Activated T-cell treated with anti-CD3 and anti-CD28 coated beads, Interleukin-2, amount 50 U/mL, for 72 hours (primary cell): ENCODE measurements around the gene EXOC2. TPM values are rescaled to one million over a fixed set of nuclear protein-coding genes. Genes with fewer than 3 reads are reported as not detected.
A peak's percentile ranks its signal among the peaks of the same experiment; 100 is the strongest.

Experiments
- ATAC-seq, 2 donors: fragments of 150-1000 bp; cut with Tn5 transposase; replicated peaks in 1 of 2; 2 replicates each; pipeline ENCODE4 v1.10.0; 2021; ENCODE audit warnings: moderate library complexity in 2 of 2, mild to moderate bottlenecking in 1 of 2
- DNase-seq, 2 donors: peaks; one replicate each; pipeline ENCODE4 v3.0.0; 2021 to 2022; ENCODE audit warnings: mixed read lengths in 1 of 2
- H3K27ac Mint-ChIP-seq: one replicate; pipeline ENCODE4 v1.8.0; 2022; ENCODE audit warnings: mild to moderate bottlenecking, moderate library complexity, mixed read lengths
- H3K27me3 Mint-ChIP-seq: one replicate; pipeline ENCODE4 v1.8.0; 2022; ENCODE audit warnings: low read depth, mixed read lengths
- H3K36me3 Mint-ChIP-seq, 2 donors: one replicate each; pipeline ENCODE4 v1.8.0; 2022; ENCODE audit warnings: mixed read lengths in 2 of 2, mild to moderate bottlenecking in 1 of 2; ENCODE audit not compliant: insufficient read depth in 2 of 2
- H3K4me1 Mint-ChIP-seq: one replicate; pipeline ENCODE4 v1.8.0; 2022; ENCODE audit warnings: low read depth, mixed read lengths
- H3K4me3 Mint-ChIP-seq, 2 donors: one replicate each; pipeline ENCODE4 v1.8.0; 2022; ENCODE audit warnings: mild to moderate bottlenecking in 2 of 2, mixed read lengths in 2 of 2, moderate library complexity in 2 of 2
- H3K9me3 Mint-ChIP-seq, 2 donors: one replicate each; pipeline ENCODE4 v1.8.0; 2022; ENCODE audit warnings: mixed read lengths in 2 of 2
- total RNA-seq, 2 donors: library from RNA; stranded (reverse); gene quantifications; one replicate each; pipeline ENCODE4 v1.2.3, GENCODE V29; 2022

The EXOC2 gene
- total RNA-seq, 2 donors from 2014 or later = 42.2 to 46.1 TPM

DNA sequence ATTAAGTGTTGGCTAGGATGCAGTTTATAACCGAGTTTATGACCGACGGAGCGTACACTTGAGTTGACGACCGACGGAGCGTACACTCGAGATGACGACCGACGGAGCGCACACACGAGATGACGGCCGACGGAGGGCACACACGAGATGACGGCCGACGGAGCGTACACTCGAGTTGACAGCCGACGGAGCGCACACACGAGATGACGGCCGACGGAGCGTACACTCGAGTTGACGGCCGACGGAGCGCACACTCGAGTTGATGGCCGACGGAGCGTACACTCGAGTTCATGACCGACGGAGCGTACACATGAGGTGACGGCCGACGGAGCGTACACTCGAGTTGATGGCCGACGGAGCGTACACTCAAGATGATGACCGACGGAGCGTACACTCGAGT lies 155.8 kb downstream of the EXOC2 start:
- no peak for ATAC-seq
- Mint-ChIP-seq H3K4me3 (no peak overlapping the region), H3K27me3 (no peaks in the 10 kb centered on the region), H3K36me3 (peaks cover 9 to 30% of the 10 kb centered on the region in 2 donors), H3K27ac (no peak overlapping the region), H3K4me1 (peaks cover 11% of the 10 kb centered on the region), H3K9me3 (peaks cover 4% of the 10 kb centered on the region in 2 donors)
- no peak for DNase-seq

DNA sequence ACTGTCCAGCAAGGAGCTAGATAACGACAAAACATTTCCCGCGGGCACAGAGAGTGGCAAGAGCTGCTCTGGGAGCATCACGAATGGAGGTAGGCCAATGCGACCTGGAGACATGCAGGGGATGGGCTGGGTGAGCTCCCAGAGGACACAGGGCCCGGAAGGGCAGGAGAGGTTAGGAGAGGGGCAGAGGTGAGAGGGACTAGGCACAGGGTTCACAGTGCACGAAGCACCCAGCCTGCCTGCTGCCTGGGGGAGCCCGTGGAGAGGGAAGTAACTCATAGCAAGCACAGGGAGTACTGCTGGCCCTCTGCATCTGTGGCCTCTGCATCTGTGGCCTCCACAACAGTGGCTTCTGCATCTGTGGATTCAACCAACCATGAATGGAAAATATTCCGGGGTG lies 162.5 kb downstream of the EXOC2 start:
- peak overlapping the region; percentile 3 for H3K27ac Mint-ChIP-seq
- no peaks in the 10 kb centered on the region for H3K27me3 Mint-ChIP-seq
- H3K36me3 Mint-ChIP-seq = peaks cover 4 to 7% of the 10 kb centered on the region in 2 donors
- H3K4me1 Mint-ChIP-seq = peaks cover 24% of the 10 kb centered on the region
- no peak for ATAC-seq
- no peaks in the 10 kb centered on the region for H3K9me3 Mint-ChIP-seq
- no peak for DNase-seq
- H3K4me3 Mint-ChIP-seq = no peak overlapping the region

DNA sequence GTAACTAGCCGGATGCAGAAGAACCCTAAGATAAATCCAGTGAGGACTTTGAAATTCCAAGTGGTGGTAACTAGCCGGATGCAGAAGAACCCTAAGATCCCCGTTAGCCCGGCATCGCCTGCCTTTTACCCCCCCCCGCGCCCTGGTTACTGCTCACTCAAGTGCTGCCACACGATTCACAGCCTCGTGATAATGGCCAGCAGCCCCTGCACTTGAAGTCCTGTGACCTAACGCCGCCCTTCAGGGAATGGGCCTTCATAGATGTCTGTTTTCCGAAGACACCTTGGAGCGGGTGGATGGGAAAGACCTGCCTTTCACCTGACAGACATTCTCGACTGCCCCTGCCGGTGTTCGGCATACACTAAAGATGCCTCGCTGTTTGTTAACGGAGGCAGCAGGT lies 163.9 kb downstream of the EXOC2 start:
- no peak for ATAC-seq
- no peak for DNase-seq
- H3K36me3 Mint-ChIP-seq = peaks cover 4 to 7% of the 10 kb centered on the region in 2 donors
- H3K9me3 Mint-ChIP-seq = no peaks in the 10 kb centered on the region
- H3K4me1 Mint-ChIP-seq = peaks cover 31% of the 10 kb centered on the region
- H3K4me3 Mint-ChIP-seq = no peak overlapping the region
- H3K27me3 Mint-ChIP-seq = no peaks in the 10 kb centered on the region
- peak overlapping the region; percentile 38 for H3K27ac Mint-ChIP-seq

DNA sequence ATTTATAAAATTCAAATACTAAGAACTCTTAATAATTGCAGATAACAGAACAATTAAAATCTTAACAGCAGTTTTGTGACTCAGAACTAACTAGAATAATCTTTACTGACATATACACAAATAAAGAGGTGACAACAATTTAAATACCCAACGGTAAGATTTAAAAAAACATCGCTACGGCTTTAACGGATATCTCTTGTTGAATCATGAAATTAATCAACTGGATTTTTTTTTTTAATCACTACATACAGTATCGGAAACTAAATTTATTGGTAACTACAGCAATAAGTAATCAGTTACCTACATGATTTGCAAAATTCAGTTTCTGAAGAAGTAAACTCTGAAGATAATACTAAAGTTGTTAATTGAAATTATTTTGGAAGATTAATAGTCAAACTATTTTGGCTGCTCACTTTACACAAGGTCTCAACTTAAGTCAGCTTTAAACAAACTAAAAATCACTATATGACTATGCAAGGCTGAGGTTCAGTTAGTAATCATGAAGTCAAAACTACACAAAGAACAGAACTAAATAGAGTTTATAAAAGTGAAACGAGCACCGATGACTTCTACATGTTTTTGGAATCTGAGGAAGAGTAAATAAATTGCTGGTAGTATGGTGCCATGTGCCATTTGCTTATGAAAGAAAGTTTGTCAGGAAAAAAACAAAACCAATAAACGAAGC lies 164.8 kb downstream of the EXOC2 start:
- Mint-ChIP-seq H3K9me3 (no peaks in the 10 kb centered on the region), H3K4me1 (peaks cover 30% of the 10 kb centered on the region), H3K27me3 (no peaks in the 10 kb centered on the region), H3K36me3 (peaks cover 4 to 10% of the 10 kb centered on the region in 2 donors), H3K27ac (peak overlapping the region; percentile 95), H3K4me3 (peak overlapping the region; percentile 46 to 84)
- ATAC-seq (peak; percentile 83 to 94), DNase-seq (no peak)

DNA sequence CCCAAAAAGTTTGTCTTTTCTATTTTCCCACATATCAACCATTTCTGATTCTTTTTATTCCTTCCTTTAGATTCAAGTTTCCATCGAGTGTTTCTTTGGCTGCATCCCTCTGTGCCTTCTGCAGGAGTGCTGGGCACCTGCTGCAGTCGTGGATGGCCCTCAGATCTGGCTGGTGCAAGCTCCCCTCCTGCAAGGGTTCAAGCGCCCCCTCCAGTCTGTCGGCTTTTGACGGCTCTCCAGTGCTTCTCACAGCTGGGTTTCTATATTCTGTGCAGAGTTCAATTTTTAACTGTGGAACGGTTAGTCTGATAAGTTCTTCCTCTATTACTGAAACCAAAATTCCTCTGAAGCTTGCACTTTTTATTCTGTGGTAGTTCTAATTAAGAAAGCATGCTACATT lies 168.1 kb downstream of the EXOC2 start:
- Mint-ChIP-seq H3K4me3 (peak overlapping the region in 1 of 2 donors; percentile 58), H3K36me3 (peaks cover 14 to 27% of the 10 kb centered on the region in 2 donors), H3K27ac (peak overlapping the region; percentile 70), H3K4me1 (peaks cover 46% of the 10 kb centered on the region), H3K9me3 (peaks cover 3 to 7% of the 10 kb centered on the region in 2 donors), H3K27me3 (no peaks in the 10 kb centered on the region)
- DNase-seq (peak; percentile 39 to 49), ATAC-seq (peak; percentile 39 to 53)

DNA sequence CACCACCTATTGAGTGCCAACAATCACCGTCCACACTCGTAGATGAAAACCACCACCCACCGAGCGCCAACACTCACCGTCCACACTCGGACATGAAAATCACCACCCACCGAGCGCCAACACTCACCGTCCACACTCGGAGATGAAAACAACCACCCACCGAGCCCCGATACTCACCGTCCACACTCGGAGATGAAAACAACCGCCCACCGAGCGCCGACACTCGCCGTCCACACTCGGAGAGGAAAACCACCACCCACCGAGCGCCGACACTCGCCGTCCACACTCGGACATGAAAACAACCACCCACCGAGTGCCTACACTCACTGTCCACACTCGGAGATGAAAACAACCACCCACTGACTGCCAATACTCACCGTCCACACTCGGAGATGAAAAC lies 172.1 kb downstream of the EXOC2 start:
- ATAC-seq (no peak), DNase-seq (no peak)
- Mint-ChIP-seq H3K9me3 (peaks cover 8 to 12% of the 10 kb centered on the region in 2 donors), H3K4me1 (peaks cover 44% of the 10 kb centered on the region), H3K27me3 (no peaks in the 10 kb centered on the region), H3K4me3 (no peak overlapping the region), H3K27ac (peak overlapping the region; percentile 84), H3K36me3 (peaks cover 21 to 49% of the 10 kb centered on the region in 2 donors)

DNA sequence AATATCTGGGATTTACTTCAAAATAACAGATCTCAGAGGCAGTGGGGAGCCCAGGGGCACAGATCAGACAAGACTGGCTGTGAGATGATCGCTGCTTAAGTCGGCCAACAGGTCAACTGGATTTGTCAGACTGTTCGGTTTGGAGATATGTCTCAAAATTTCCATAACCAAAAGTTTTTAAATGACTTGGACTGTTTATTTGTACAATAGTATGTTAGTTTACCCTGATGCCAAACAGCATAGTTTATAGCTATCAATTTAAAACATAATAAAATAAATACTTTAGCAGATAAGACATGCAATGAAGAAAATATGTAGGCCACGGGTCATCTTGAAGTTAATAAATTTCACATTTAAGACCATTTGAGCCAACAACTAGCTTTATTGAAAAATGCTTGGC lies 174.7 kb downstream of the EXOC2 start:
- no peak overlapping the region for H3K4me3 Mint-ChIP-seq
- H3K27ac Mint-ChIP-seq = peak overlapping the region; percentile 88
- ATAC-seq (no peak), DNase-seq (no peak)
- H3K36me3 Mint-ChIP-seq = peaks cover 21 to 50% of the 10 kb centered on the region in 2 donors
- peaks cover 8 to 12% of the 10 kb centered on the region in 2 donors for H3K9me3 Mint-ChIP-seq
- peaks cover 51% of the 10 kb centered on the region for H3K4me1 Mint-ChIP-seq
- H3K27me3 Mint-ChIP-seq = no peaks in the 10 kb centered on the region

DNA sequence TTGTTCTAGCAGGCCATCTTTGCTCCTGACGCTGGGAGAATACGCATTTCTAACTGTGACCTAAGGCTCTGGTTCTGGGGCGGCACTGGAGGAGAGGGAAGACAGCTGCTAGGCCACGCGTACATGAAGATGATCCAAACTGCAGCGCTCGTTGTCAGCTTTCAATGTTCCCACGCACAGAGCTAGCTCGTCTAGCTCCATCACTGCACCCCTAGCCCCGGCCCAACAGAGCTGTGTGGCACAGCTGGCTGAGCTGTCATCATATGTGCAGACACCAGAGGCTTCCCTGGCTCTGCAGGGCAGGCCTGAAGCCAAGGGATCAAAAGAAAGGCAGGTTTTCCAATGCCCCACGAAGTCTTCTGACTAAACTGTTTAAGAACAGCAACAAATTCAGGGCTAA lies 176.7 kb downstream of the EXOC2 start:
- Mint-ChIP-seq H3K27ac (no peak overlapping the region), H3K4me3 (no peak overlapping the region), H3K4me1 (peaks cover 58% of the 10 kb centered on the region), H3K27me3 (no peaks in the 10 kb centered on the region), H3K36me3 (peaks cover 20 to 36% of the 10 kb centered on the region in 2 donors), H3K9me3 (peaks cover 8 to 11% of the 10 kb centered on the region in 2 donors)
- ATAC-seq (no peak), DNase-seq (no peak)

DNA sequence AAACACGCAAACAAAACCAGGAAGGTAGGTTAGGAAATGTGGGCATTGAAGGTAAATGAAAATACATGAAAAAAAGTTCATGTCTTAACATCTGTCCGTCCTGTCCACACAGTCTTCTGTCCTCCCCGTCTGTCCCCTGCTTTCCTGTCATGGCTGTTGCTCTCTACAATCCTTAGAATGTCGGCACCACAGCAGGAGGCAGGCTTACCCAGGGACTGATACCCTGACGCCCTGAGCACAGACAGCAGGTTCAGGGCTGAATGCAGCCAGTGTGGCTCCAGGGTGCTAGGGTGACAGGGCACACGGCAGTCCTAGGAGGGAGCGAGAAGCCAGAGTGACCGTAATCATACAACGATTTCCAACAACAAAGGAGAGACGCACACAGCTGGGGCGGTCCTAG lies 177.7 kb downstream of the EXOC2 start:
- no peak for DNase-seq
- peaks cover 64% of the 10 kb centered on the region for H3K4me1 Mint-ChIP-seq
- H3K27me3 Mint-ChIP-seq = no peaks in the 10 kb centered on the region
- ATAC-seq = no peak
- H3K27ac Mint-ChIP-seq = no peak overlapping the region
- peaks cover 5% of the 10 kb centered on the region in 2 donors for H3K9me3 Mint-ChIP-seq
- H3K36me3 Mint-ChIP-seq = peaks cover 12 to 29% of the 10 kb centered on the region in 2 donors
- H3K4me3 Mint-ChIP-seq = no peak overlapping the region

DNA sequence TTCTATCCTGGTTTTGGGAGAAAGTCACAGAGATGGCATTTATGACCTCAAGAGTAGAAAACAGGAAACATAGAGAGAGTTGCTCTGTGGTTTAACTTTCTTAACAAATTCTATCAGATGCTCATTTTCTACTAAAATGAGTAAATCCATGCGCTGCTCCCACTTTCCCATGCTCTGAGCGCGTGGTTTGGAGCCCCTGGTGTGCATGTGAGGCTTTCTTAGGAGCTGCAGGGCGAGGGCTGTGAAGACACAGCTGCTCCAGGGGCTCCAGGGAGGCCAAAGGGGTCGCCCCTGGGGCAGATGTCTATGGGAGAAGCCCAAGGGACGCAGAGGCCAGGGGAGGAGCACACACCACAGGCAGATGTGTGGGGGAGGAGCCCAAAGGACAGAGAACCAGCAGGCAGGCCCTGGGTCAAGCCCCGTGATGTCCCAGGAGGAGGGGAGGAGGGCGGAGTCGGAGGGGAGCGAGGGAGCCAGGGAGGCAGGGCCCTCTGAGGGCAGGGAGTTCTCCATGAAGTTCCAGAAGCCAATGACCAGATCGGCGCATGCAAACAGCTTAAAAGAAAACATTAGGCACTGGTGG lies 178.5 kb downstream of the EXOC2 start:
- Mint-ChIP-seq H3K4me3 (peak overlapping the region; percentile 51 to 65), H3K36me3 (peaks cover 12 to 29% of the 10 kb centered on the region in 2 donors)

DNA sequence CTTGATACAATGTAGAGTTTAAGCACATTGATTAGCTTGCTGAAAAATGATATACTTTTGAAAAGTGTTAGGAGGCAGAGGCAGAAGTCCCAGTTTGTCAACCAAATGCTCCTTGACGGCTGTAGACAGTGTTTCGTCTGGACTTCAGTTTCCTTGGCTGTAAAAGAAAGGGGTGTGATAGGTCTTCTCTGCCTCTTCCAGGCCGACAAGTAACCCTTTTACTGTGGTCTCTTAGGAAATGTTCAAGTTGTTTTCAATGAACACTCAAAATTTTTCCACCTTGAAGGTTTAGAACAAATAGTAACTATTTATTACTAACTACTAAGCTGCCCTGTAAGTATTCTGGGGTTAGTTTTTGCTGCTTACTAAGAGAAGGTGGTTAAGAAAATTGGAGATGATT lies 179.0 kb downstream of the EXOC2 start:
- Mint-ChIP-seq H3K4me3 (peak overlapping the region; percentile 51 to 65), H3K36me3 (peaks cover 12 to 29% of the 10 kb centered on the region in 2 donors), H3K27ac (peak overlapping the region; percentile 63), H3K9me3 (peaks cover 5% of the 10 kb centered on the region in 2 donors), H3K4me1 (peaks cover 78% of the 10 kb centered on the region), H3K27me3 (no peaks in the 10 kb centered on the region)
- DNase-seq = no peak
- ATAC-seq = peak in 1 of 2 donors; percentile 4

More for the DNA sequence above, 178.5 kb downstream of the EXOC2 start:
- Mint-ChIP-seq H3K27me3 (no peaks in the 10 kb centered on the region), H3K27ac (peak overlapping the region; percentile 63), H3K4me1 (peaks cover 72% of the 10 kb centered on the region), H3K9me3 (peaks cover 5% of the 10 kb centered on the region in 2 donors)
- ATAC-seq = peak; percentile 35 to 38
- DNase-seq = no peak

DNA sequence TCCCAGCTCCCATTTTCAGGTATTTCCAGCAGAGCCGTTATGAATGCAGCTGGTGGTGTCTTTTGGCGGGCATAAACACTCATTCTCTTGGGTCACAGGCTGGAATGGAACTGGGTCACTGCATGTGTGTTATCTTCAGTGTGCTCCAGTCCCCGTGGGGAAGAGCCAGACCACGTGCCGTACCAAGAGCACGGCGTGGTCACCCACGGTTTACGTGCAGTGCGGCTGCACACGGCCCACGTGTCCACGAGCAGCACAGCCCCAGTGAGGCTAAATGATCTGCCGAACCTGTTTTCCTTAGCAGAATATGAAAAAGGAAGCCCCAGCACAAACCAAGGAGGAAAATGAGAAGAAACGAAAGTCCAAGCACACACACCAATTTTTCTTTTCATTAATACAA lies 179.9 kb downstream of the EXOC2 start:
- H3K9me3 Mint-ChIP-seq = peaks cover 3 to 5% of the 10 kb centered on the region in 2 donors
- peak overlapping the region; percentile 4 to 58 for H3K4me3 Mint-ChIP-seq
- H3K36me3 Mint-ChIP-seq = peaks cover 9 to 23% of the 10 kb centered on the region in 2 donors
- peaks cover 87% of the 10 kb centered on the region for H3K4me1 Mint-ChIP-seq
- H3K27ac Mint-ChIP-seq = peak overlapping the region; percentile 63
- no peak for ATAC-seq
- DNase-seq = no peak
- no peaks in the 10 kb centered on the region for H3K27me3 Mint-ChIP-seq

DNA sequence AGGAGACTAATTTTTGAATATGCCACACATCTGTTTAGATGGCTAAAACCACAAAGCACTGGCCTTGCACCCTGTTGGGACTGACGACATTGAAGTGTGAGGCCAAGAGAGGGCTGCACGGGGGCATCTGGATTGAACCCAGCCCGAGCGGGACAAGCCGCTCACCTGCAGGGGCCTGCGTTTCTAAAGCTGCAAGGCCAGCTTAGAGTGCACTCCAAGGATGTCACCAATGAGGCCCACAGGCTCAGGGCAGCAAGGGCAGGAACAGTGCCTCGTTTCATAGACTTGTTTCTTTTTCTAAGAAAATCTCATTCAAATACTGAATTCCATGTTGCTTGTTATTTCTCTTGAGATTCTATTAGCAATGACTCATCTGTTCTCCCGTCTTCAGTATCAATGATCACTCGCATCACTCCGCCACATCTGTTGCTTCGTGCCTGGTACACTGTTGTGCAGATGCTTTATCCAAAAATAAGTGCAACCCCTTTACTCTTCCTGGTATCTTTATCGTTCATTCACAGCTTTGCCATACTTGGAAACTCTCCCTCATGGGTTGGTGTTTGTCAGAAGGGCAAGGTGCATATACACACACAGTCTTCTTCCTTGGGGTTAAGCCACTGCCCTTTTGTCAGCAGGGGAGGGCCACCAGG lies 181.3 kb downstream of the EXOC2 start:
- H3K27me3 Mint-ChIP-seq = no peaks in the 10 kb centered on the region
- peaks cover 95% of the 10 kb centered on the region for H3K4me1 Mint-ChIP-seq
- DNase-seq (no peak), ATAC-seq (no peak)
- H3K4me3 Mint-ChIP-seq = peak overlapping the region; percentile 33 to 35
- peaks cover 5 to 10% of the 10 kb centered on the region in 2 donors for H3K36me3 Mint-ChIP-seq
- H3K27ac Mint-ChIP-seq = peak overlapping the region; percentile 63
- no peaks in the 10 kb centered on the region for H3K9me3 Mint-ChIP-seq
